Body of pancreas (tissue), 4 donors: ENCODE results near the gene TMEM8B.

ENCODE experiments used
- POLR2A ChIP-seq, 3 donors: fragments of 450-650 bp; IDR thresholded peaks; one replicate each; pipeline ENCODE4 v1.6.1; 2016; ENCODE audit warnings: antibody characterized with exemption in 3 of 3, mild to moderate bottlenecking in 2 of 3
- TF ChIP-seq, protein P1 (sequence below), 7 experiments: fragments of 450-650 bp in 4 of 7; fragments of 200-600 bp in 3 of 7; sonication (generic) in 3 of 7; IDR thresholded peaks; one replicate each; pipeline ENCODE4 v1.5.1; 2016 to 2019; ENCODE audit warnings: antibody characterized with exemption in 7 of 7

DNA sequence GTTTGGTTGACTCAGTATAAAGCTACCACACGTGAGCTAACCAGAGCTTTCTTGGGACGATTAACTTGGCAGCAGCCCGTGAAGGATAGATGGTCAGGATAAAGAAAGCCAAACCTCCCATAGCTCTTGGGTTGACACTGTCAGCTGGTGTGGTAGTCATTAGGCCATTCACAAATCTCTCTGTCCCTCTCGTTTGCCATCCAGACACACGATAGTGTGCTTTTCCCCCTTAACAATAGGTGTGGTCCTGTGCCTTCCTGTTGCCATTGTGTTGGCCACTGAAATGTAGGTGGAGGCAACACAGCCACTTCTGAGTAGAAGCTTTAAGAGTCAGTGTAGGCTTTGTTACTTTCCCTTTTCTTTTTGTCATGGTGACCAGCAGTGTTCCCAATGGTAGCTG lies 29.4 kb downstream of the TMEM8B start:
- TF ChIP-seq, protein P1, sequence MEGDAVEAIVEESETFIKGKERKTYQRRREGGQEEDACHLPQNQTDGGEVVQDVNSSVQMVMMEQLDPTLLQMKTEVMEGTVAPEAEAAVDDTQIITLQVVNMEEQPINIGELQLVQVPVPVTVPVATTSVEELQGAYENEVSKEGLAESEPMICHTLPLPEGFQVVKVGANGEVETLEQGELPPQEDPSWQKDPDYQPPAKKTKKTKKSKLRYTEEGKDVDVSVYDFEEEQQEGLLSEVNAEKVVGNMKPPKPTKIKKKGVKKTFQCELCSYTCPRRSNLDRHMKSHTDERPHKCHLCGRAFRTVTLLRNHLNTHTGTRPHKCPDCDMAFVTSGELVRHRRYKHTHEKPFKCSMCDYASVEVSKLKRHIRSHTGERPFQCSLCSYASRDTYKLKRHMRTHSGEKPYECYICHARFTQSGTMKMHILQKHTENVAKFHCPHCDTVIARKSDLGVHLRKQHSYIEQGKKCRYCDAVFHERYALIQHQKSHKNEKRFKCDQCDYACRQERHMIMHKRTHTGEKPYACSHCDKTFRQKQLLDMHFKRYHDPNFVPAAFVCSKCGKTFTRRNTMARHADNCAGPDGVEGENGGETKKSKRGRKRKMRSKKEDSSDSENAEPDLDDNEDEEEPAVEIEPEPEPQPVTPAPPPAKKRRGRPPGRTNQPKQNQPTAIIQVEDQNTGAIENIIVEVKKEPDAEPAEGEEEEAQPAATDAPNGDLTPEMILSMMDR (IDR thresholded peaks at IDR 0.05), result no peak
- no peak for TF ChIP-seq POLR2A (IDR thresholded peaks at IDR 0.05)
